PFSK-1 (cell line): ENCODE results near the gene TMEM132E.

Experiments
- FOXP2 ChIP-seq: optimal IDR thresholded peaks from 2 replicates; pipeline ENCODE3; 2011; ENCODE audit warnings: borderline replicate concordance, control low read depth, inconsistent platforms; ENCODE audit not compliant: insufficient read depth; ENCODE audit errors: extremely low read length, extremely low read depth
- POLR2AphosphoS5 ChIP-seq: IDR thresholded peaks from 2 replicates; pipeline ENCODE4 v1.6.1; 2012; ENCODE audit warnings: low read depth, mild to moderate bottlenecking, control low read depth, low read length, moderate library complexity
- REST ChIP-seq, 2 experiments: IDR thresholded peaks; 2 replicates each; pipeline versions ENCODE4 v1.6.1 to v1.8.0; 2011 to 2012; ENCODE audit warnings: low read depth in 2 of 2, low read length in 2 of 2, control low read depth in 1 of 2, inconsistent platforms in 1 of 2, mild to moderate bottlenecking in 1 of 2, moderate library complexity in 1 of 2; ENCODE audit not compliant: insufficient read depth in 1 of 2
- SIN3A ChIP-seq: IDR thresholded peaks from 2 replicates; pipeline ENCODE4 v1.6.1; 2012; ENCODE audit warnings: mild to moderate bottlenecking, low read length, moderate library complexity, borderline replicate concordance; ENCODE audit not compliant: insufficient read depth
- TAF1 ChIP-seq: IDR thresholded peaks from 2 replicates; pipeline ENCODE4 v1.6.1; 2012; ENCODE audit warnings: low read length, control low read depth, borderline replicate concordance; ENCODE audit not compliant: insufficient read depth

Gene TMEM132E

DNA sequence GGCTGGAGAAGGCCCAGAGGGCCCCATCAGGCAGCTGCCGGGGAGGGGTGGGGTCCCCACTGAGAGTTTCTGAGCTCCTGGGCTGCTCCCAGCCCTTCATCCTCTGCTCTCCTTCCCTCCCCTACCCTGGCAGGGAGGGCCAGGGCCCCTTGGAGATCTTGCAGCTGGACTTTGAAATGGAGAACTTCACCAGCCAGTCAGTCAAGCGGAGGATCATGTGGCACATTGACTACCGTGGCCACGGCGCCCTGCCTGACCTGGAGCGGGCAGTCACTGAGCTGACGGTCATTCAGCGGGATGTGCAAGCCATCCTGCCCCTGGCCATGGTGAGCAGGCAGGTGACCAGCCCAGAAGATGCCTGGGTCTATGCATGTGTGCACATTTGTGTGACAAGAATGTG, 49.5 kb downstream of the TMEM132E start:
- TF ChIP-seq TAF1 (no peak), SIN3A (no peak), FOXP2 (no peak), REST (IDR thresholded peaks at IDR 0.05; ENCODE audit: insufficient read depth in 1 of 2, low read depth in 2 of 2, low read length in 2 of 2) (no peak), POLR2AphosphoS5 (no peak)

GRCh38 chr17:34633351-34633750, 54.0 kb downstream of the TMEM132E start:
- no peak for TF ChIP-seq SIN3A
- TF ChIP-seq REST (IDR thresholded peaks at IDR 0.05; ENCODE audit: insufficient read depth in 1 of 2, low read depth in 2 of 2, low read length in 2 of 2) = no peak
- TF ChIP-seq POLR2AphosphoS5 = no peak
- no peak for TF ChIP-seq TAF1
- no peak for TF ChIP-seq FOXP2

DNA sequence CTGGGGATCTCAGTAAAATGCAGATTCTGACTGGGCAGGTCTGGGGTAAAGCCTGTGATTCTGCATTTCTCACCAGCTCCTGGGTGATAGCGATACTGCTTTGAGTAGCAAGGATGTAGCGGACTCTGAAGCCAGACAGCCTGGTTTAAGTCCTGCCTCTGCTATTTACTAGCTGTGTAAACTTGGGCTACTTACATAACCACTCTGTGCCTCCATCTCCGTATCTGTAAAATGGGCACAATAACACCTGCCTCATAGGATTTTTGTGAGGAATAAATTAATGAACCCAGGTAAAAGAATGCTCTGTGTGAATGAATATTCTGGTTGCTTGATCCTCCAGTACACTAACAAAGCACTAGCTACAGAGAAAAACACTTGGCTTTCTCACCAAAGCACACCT, 54.4 kb downstream of the TMEM132E start:
- TF ChIP-seq POLR2AphosphoS5 = no peak
- TF ChIP-seq SIN3A = no peak

DNA sequence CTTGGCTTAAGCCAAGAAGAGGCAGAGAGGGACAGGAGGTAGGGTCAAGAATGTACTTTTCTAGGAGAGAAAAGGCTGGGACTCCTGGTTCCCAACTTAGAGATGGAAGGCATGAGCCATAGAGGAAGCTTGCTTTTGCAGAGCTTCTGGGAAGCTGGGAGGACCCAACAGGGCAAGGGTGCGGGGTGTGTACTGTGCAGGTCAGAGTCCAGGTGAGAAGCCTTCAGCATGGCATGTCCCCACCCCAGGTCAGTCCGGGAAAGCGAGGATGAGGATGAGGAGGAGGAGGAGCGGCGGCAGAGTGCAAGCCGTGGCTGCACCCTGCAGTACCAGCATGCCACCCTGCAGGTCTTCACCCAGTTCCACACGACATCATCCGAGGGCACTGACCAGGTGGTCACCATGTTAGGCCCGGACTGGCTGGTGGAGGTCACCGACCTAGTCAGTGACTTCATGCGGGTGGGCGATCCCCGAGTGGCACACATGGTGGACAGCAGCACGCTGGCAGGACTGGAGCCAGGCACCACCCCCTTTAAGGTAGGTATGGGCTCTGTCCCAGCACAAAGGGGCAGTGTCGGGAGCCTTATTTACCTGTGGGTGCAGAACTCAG, 55.3 kb downstream of the TMEM132E start:
- no peak for TF ChIP-seq POLR2AphosphoS5
- no peak for TF ChIP-seq TAF1
- no peak for TF ChIP-seq FOXP2
- TF ChIP-seq SIN3A = no peak

DNA sequence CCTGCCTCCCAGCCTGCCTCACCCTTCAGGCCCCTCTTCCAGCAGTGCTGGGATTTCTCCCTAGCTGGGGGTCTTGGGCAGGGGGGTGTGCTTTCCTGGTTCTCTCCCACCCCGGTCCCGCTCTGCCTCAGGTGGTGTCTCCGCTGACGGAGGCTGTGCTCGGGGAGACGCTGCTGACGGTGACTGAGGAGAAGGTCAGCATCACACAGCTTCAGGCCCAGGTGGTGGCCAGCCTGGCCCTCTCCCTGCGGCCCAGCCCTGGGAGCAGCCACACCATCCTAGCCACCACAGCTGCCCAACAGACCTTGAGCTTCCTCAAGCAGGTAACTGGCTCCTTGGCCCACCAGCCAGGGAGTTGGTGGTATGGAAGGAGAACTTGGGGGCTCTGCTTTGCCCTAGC, 56.5 kb downstream of the TMEM132E start:
- no peak for TF ChIP-seq SIN3A
- TF ChIP-seq FOXP2 = no peak
- TF ChIP-seq REST (IDR thresholded peaks at IDR 0.05; ENCODE audit: insufficient read depth in 1 of 2, low read depth in 2 of 2, low read length in 2 of 2) = no peak
- TF ChIP-seq POLR2AphosphoS5 = no peak
- no peak for TF ChIP-seq TAF1

DNA sequence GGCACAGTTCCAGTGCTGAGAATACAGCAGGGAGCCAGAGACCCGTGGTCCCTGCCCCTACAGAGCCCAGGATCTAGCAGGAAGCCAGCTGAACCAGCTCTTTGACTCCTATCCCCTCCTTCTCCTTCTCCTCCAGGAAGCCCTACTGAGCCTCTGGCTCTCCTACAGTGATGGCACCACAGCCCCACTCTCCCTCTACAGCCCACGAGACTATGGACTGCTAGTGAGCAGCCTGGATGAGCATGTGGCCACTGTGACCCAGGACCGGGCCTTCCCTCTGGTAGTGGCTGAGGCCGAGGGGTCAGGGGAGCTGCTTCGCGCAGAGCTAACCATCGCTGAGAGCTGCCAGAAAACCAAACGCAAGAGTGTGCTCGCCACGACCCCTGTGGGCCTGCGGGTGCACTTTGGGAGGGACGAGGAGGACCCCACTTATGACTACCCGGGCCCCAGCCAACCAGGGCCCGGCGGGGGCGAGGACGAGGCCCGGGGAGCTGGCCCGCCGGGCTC, 57.7 kb downstream of the TMEM132E start:
- TF ChIP-seq SIN3A = no peak
- TF ChIP-seq POLR2AphosphoS5 = no peak
- TF ChIP-seq TAF1 = no peak
- no peak for TF ChIP-seq REST (IDR thresholded peaks at IDR 0.05; ENCODE audit: insufficient read depth in 1 of 2, low read depth in 2 of 2, low read length in 2 of 2)
- no peak for TF ChIP-seq FOXP2
